DND-41 (cell line): Measurements from ENCODE around the gene EOLA2.

ENCODE experiments used
- ATAC-seq: fragments of 200-7000 bp; cut with Tn5 transposase; 3 replicates; pipeline ENCODE4 v1.9.1; 2021; ENCODE audit warnings: low read depth; ENCODE audit not compliant: insufficient read depth
- DNase-seq: peaks from one replicate; pipeline ENCODE4 v3.0.0-alpha.2; 2020
- H2AFZ ChIP-seq: 2 replicates; pipeline ENCODE4 v1.6.0; 2012; ENCODE audit warnings: low read depth, low read length
- H3K27ac ChIP-seq: 2 replicates; pipeline ENCODE4 v1.5.1; 2012; ENCODE audit warnings: low read length, inconsistent platforms
- H3K27me3 ChIP-seq: fragments of 200-600 bp; sonication (generic); 2 replicates; pipeline ENCODE4 v1.6.0; 2012; ENCODE audit warnings: low read length, mild to moderate bottlenecking, inconsistent platforms; ENCODE audit not compliant: insufficient read depth, poor library complexity
- H3K36me3 ChIP-seq: 2 replicates; pipeline ENCODE4 v1.5.1; 2012; ENCODE audit warnings: low read length, inconsistent platforms; ENCODE audit not compliant: insufficient read depth
- H3K4me1 ChIP-seq: 2 replicates; pipeline ENCODE4 v1.5.1; 2012; ENCODE audit warnings: mild to moderate bottlenecking, low read length; ENCODE audit not compliant: insufficient read depth
- H3K4me2 ChIP-seq: 2 replicates; pipeline ENCODE4 v1.6.0; 2012; ENCODE audit warnings: mild to moderate bottlenecking, moderate library complexity, low read length, inconsistent platforms; ENCODE audit not compliant: insufficient read depth
- H3K4me3 ChIP-seq, 2 experiments: fragments of 200-600 bp in 1 of 2; shearing (Covaris generic) in 1 of 2; 2 replicates each; pipeline ENCODE4 v1.5.1; 2012 to 2016; ENCODE audit warnings: inconsistent platforms in 2 of 2, low read length in 2 of 2, mild to moderate bottlenecking in 2 of 2, low read depth in 1 of 2, moderate library complexity in 1 of 2
- H3K79me2 ChIP-seq: 2 replicates; pipeline ENCODE4 v1.6.0; 2012; ENCODE audit warnings: low read length, inconsistent platforms; ENCODE audit not compliant: insufficient read depth
- H3K9ac ChIP-seq: 2 replicates; pipeline ENCODE4 v1.6.0; 2012; ENCODE audit warnings: low read depth, mild to moderate bottlenecking, inconsistent platforms, low read length, moderate library complexity
- H3K9me3 ChIP-seq: 2 replicates; pipeline ENCODE4 v1.5.1; 2012; ENCODE audit warnings: low read length, moderate library complexity, mild to moderate bottlenecking, inconsistent platforms; ENCODE audit not compliant: insufficient read depth, severe bottlenecking
- H4K20me1 ChIP-seq: 2 replicates; pipeline ENCODE4 v1.6.0; 2012; ENCODE audit warnings: low read length; ENCODE audit not compliant: insufficient read depth
- EZH2 ChIP-seq: IDR thresholded peaks from 3 replicates; pipeline ENCODE4 v1.6.1; 2012; ENCODE audit warnings: borderline replicate concordance, low read depth, mild to moderate bottlenecking, moderate library complexity, low read length, inconsistent platforms; ENCODE audit not compliant: severe bottlenecking
- TF ChIP-seq, protein P1 (sequence below): IDR thresholded peaks from 2 replicates; pipeline ENCODE4 v1.5.1; 2012; ENCODE audit warnings: borderline replicate concordance, low read length, moderate library complexity, mild to moderate bottlenecking; ENCODE audit not compliant: poor library complexity, severe bottlenecking; ENCODE audit errors: extremely low read depth

The EOLA2 gene

DNA sequence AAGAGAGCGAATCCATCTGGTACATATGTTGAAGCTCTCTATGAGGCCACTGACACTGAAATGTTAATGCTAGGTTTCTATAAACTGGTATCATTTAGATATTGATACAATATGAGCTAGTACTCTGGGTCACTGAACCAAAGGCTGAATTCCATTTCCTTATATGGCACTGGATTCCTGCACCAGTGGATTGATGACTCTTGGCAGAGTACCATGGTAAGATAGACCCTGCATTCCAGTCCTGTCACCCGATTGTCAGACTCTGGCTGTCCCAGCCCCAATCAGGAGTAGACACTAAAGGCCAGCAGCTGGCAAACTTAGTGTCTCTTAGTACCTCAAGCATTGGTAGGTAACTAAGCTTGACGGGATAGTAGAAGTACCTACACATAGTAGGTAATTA, 44.0 kb upstream of the EOLA2 start:
- H3K27ac ChIP-seq: no peak overlapping the region
- H3K4me1 ChIP-seq: no peaks in the 10 kb centered on the region
- ATAC-seq: no peak
- H3K9ac ChIP-seq: no peak overlapping the region
- H3K9me3 ChIP-seq: no peaks in the 10 kb centered on the region
- no peak overlapping the region for H2AFZ ChIP-seq
- no peak overlapping the region for H3K4me3 ChIP-seq
- no peak for TF ChIP-seq EZH2
- TF ChIP-seq, protein P1, sequence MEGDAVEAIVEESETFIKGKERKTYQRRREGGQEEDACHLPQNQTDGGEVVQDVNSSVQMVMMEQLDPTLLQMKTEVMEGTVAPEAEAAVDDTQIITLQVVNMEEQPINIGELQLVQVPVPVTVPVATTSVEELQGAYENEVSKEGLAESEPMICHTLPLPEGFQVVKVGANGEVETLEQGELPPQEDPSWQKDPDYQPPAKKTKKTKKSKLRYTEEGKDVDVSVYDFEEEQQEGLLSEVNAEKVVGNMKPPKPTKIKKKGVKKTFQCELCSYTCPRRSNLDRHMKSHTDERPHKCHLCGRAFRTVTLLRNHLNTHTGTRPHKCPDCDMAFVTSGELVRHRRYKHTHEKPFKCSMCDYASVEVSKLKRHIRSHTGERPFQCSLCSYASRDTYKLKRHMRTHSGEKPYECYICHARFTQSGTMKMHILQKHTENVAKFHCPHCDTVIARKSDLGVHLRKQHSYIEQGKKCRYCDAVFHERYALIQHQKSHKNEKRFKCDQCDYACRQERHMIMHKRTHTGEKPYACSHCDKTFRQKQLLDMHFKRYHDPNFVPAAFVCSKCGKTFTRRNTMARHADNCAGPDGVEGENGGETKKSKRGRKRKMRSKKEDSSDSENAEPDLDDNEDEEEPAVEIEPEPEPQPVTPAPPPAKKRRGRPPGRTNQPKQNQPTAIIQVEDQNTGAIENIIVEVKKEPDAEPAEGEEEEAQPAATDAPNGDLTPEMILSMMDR: no peak
- no peak overlapping the region for H3K4me2 ChIP-seq
- H3K27me3 ChIP-seq: no peaks in the 10 kb centered on the region
- no peaks in the 10 kb centered on the region for H3K36me3 ChIP-seq
- no peaks in the 10 kb centered on the region for H3K79me2 ChIP-seq
- DNase-seq: no peak
- no peaks in the 10 kb centered on the region for H4K20me1 ChIP-seq

- Histone ChIP-seq H3K4me1 (no peaks in the 10 kb centered on the region), H3K4me3 (no peak overlapping the region), H3K79me2 (no peaks in the 10 kb centered on the region), H3K27ac (no peak overlapping the region), H3K4me2 (no peak overlapping the region), H3K27me3 (no peaks in the 10 kb centered on the region), H2AFZ (no peak overlapping the region), H3K9ac (no peak overlapping the region), H3K36me3 (no peaks in the 10 kb centered on the region), H3K9me3 (no peaks in the 10 kb centered on the region), H4K20me1 (no peaks in the 10 kb centered on the region)
- TF ChIP-seq EZH2: no peak
- TF ChIP-seq, protein P1: no peak
- DNase-seq (no peak), ATAC-seq (no peak)
Observed at GRCh38 chrX:149979126-149979644, 40.9 kb upstream of the EOLA2 start.

DNA sequence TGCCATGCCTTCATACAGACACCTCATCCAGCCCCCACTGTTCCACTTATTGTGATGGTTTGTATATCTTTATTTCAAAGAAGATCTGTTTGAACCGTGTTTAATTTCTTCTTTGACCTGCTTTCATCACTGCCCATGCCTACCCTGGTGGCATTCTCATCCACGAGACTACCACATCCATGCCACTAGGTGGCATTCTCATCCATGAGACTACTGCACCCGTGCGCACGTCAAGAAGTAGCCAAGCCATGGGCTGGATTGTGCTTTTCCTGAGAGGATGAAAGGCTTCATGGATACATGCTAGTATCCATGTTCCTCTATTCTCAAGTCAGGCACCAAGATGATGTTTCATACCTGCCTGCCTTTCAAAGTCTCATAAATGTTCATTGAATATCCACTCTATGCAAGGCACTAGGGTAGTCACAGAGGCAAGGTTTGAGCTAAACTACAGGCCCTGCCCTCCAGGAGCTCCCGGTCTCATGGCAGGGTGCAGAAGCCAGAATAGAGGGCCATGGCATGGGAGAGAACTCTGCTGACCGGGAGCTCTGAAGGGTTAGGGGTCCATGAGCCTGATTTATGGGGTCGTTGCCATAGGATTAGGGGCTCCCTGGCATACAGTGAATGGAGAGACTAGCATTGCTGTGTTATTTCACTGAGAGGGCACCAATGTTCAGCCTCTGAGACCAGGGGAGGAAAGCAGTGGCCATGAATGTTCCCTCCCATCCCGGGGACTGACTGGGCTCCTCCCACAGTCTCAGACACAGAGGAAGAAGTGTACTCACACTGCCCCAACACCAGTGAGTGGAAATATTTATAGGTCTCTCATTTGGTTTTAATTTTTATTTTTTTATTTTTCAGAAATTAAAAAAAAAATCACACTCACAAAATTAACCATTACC, 24.8 kb upstream of the EOLA2 start:
- H3K4me2 ChIP-seq: no peak overlapping the region
- H3K4me3 ChIP-seq: no peak overlapping the region
- no peak for TF ChIP-seq EZH2
- TF ChIP-seq, protein P1: peak; percentile 71
- no peak overlapping the region for H3K9ac ChIP-seq
- H2AFZ ChIP-seq: no peak overlapping the region
- no peak overlapping the region for H3K27ac ChIP-seq
- peak; percentile 89 for ATAC-seq
- H3K27me3 ChIP-seq: no peaks in the 10 kb centered on the region
- H4K20me1 ChIP-seq: no peaks in the 10 kb centered on the region
- H3K79me2 ChIP-seq: no peaks in the 10 kb centered on the region
- H3K9me3 ChIP-seq: no peaks in the 10 kb centered on the region
- H3K36me3 ChIP-seq: no peaks in the 10 kb centered on the region
- no peaks in the 10 kb centered on the region for H3K4me1 ChIP-seq
- DNase-seq: peak; percentile 47
